Psoas muscle (tissue), 8 donors: ENCODE results near the gene KRT86. TPM values are rescaled to one million over a fixed set of nuclear protein-coding genes. Genes with fewer than 3 reads are reported as not detected.
"Not testable (repeated sequence)": the region's sequence is repeated elsewhere in the genome, so short reads cannot be mapped to it uniquely, and the experiment has no call there.

Experiments
- ATAC-seq, 4 donors: fragments of 200-7000 bp; cut with Tn5 transposase; one replicate each; pipeline ENCODE4 v1.9.1; 2020; ENCODE audit warnings: moderate library complexity in 3 of 4, mild to moderate bottlenecking in 2 of 4
- DNase-seq, 2 donors: peaks; one replicate each; pipeline ENCODE4 v3.0.0-alpha.2; 2020
- H3K27ac ChIP-seq: fragments of 200-600 bp; one replicate; pipeline ENCODE4 v1.8.0; 2022
- H3K27me3 ChIP-seq, 3 donors: fragments of 200-600 bp in 1 of 3; one replicate each; pipeline versions ENCODE4 v1.6.1 to v1.8.0; 2013 to 2022; ENCODE audit warnings: low read length in 2 of 3, mild to moderate bottlenecking in 2 of 3, moderate library complexity in 1 of 3; ENCODE audit not compliant: insufficient read depth in 3 of 3
- H3K36me3 ChIP-seq, 2 donors: fragments of 200-600 bp in 1 of 2; one replicate each; pipeline versions ENCODE4 v1.6.1 to v1.8.0; 2013 to 2022; ENCODE audit warnings: low read depth in 1 of 2, mild to moderate bottlenecking in 1 of 2, moderate library complexity in 1 of 2; ENCODE audit not compliant: insufficient read depth in 1 of 2
- H3K4me1 ChIP-seq: fragments of 200-600 bp; one replicate; pipeline ENCODE4 v1.8.0; 2022
- H3K4me3 ChIP-seq: fragments of 200-600 bp; one replicate; pipeline ENCODE4 v1.8.0; 2022; ENCODE audit warnings: mild to moderate bottlenecking
- H3K9me3 ChIP-seq: fragments of 200-600 bp; one replicate; pipeline ENCODE4 v1.8.0; 2022
- WGBS, 3 donors: extraction: QIAGEN DNeasy Blood & Tissue Kit; methylation state at CpG; one replicate each; pipeline versions ENCODE4 v1.1.6 to v1.1.7; 2013; 5-methylcytosine and 5-hydroxymethylcytosine counted together
- intact Hi-C, 2 donors: fragments of 100-400 bp; cut with DNase I; formaldehyde crosslinking; loops; one replicate each; pipeline versions ENCODE4 v1.11.0 to v1.14.2; 2022
- polyA plus RNA-seq, 3 donors: library from polyadenylated mRNA; stranded (reverse); fragments of 200-250 nt; gene quantifications; one replicate each; pipeline ENCODE4 v1.2.3, GENCODE V29; 2013
- total RNA-seq, 4 donors: library from RNA; stranded (reverse); fragmentation: NEBNext Ultra II Directional in 2 of 4; extraction: Animal tissue kit (Norgen Biotek cat#: 25700) in 2 of 4; gene quantifications; one replicate each; pipeline versions ENCODE4 v1.2.1 to v1.2.4, GENCODE V29; 2021 to 2023
- TF ChIP-seq, protein P1 (sequence below): fragments of 200-600 bp; IDR thresholded peaks from one replicate; pipeline ENCODE4 v1.8.0; 2022; ENCODE audit warnings: antibody characterized with exemption
- donor health status: healthy with polysubstance abuse.
- donor health status: DM: no; HTN: no; CAD: no; lungs with moderate emphysema.
- donor health status: Bipolar disorder and iron deficiency.
- donor health status: healthy.
- donor health status: DM: yes; HTN: yes; CAD: no.
- donor health status: DM: no; HTN: no; CAD: no.
- donor health status: DM: no; HTN: no; CAD: no.
- donor health status: DM: yes; HTN: yes; CAD: no.

KRT86 gene
- total and polyA plus RNA-seq, 7 donors, result 0.01 to 0.77 (median 0.05) TPM; not detected in 4

DNA sequence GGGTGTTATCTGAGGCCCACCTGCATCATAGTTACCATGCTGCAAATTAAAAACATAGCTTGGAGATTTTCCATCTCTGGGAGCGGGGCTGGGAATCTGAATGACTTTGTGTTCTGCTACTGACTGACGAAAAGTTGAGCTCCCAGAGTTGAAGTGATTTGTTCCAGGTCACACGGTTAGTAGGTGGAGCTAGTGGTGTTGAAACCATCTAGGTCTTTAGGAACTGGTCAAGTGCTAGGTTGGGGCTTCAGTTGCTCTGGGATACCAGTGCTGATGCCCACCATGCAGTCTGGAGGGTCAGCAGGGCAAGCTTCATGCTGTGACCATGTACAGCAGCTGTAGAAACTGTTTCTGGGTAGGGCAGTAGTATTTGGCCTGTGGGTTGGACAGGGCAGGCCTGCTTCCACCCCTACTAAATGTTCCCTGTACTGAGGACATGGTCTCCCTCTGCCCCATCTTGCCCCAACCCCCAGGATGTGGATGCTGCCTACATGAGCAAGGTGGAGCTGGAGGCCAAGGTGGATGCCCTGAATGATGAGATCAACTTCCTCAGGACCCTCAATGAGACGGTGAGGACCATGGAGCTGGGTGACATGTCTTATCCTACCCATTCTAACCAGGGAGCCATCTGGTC lies 36.1 kb upstream of the KRT86 start:
- TF ChIP-seq, protein P1, sequence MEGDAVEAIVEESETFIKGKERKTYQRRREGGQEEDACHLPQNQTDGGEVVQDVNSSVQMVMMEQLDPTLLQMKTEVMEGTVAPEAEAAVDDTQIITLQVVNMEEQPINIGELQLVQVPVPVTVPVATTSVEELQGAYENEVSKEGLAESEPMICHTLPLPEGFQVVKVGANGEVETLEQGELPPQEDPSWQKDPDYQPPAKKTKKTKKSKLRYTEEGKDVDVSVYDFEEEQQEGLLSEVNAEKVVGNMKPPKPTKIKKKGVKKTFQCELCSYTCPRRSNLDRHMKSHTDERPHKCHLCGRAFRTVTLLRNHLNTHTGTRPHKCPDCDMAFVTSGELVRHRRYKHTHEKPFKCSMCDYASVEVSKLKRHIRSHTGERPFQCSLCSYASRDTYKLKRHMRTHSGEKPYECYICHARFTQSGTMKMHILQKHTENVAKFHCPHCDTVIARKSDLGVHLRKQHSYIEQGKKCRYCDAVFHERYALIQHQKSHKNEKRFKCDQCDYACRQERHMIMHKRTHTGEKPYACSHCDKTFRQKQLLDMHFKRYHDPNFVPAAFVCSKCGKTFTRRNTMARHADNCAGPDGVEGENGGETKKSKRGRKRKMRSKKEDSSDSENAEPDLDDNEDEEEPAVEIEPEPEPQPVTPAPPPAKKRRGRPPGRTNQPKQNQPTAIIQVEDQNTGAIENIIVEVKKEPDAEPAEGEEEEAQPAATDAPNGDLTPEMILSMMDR, result no peak
- no peak for ATAC-seq
- no peaks in the 10 kb centered on the region for H3K9me3 ChIP-seq
- no peak overlapping the region for H3K4me3 ChIP-seq
- intact Hi-C loops, result no loop called here
- 86 to 90% (median 89%) methylated on average over 4 of the region's 4 CpGs for WGBS, 3 donors
- H3K27me3 ChIP-seq, result peaks cover 0 to 16% (median 10%) of the 10 kb centered on the region in 3 donors
- H3K36me3 ChIP-seq, result no peaks in the 10 kb centered on the region
- peaks cover under 1% of the 10 kb centered on the region for H3K4me1 ChIP-seq
- no peak overlapping the region for H3K27ac ChIP-seq
- no peak for DNase-seq

DNA sequence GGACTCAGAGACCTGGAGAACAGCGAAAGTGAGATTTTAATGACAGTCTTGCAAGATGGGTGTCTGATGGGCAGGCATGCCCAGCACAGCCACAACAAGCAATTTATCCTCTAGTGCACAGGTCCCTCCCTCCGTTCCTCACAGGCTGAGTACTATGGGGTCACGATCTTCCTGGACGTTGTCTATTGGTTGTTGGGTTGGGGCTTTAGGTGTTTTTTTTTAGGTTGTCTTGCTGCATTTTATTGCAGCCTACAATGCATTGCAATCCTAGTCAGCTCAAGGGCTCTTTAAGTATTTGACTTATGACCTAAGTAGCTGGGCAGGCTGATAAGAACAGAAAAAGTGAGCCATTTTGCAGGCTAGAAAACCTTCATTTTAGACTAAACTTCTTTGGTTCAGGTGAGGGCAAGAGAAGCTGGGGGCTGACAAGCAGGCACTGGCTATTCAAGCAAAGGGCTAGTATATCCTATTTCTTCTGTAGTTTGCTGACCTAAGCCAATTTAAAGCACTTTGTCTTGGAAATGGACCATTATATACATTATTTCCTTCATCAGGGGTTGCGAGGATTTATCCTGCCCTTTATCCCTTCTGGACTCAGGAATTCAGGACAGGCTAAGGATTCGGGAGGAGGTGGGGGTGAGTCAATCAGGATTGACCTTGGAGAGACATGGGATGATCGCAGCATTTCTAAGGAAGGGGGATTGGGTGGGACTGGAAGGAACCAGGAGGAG lies 35.4 kb upstream of the KRT86 start:
- intact Hi-C loops, result no loop called here
- no peaks in the 10 kb centered on the region for H3K9me3 ChIP-seq
- peaks cover 8% of the 10 kb centered on the region for H3K4me1 ChIP-seq
- peaks cover 0 to 8% (median 5%) of the 10 kb centered on the region in 3 donors for H3K27me3 ChIP-seq
- no peaks in the 10 kb centered on the region for H3K36me3 ChIP-seq
- TF ChIP-seq, protein P1, result no peak
- H3K27ac ChIP-seq, result no peak overlapping the region
- ATAC-seq (no peak), DNase-seq (no peak)
- no peak overlapping the region for H3K4me3 ChIP-seq
- WGBS, 3 donors, result 90 to 95% (median 91%) methylated on average over 7 of the region's 7 CpGs

- 73 to 90% (median 84%) methylated on average over 2 of the region's 2 CpGs for WGBS, 3 donors
- no peak for ATAC-seq
- H3K27me3 ChIP-seq, result peaks cover 0 to 1% (median 1%) of the 10 kb centered on the region in 3 donors
- TF ChIP-seq, protein P1, result no peak
- no peak overlapping the region for H3K27ac ChIP-seq
- DNase-seq, result peak in 1 of 2 donors; percentile 6
- H3K4me3 ChIP-seq, result no peak overlapping the region
- H3K4me1 ChIP-seq, result peaks cover 11% of the 10 kb centered on the region
- intact Hi-C loops, result no loop called here
- H3K36me3 ChIP-seq, result no peaks in the 10 kb centered on the region
- no peaks in the 10 kb centered on the region for H3K9me3 ChIP-seq
Observed at GRCh38 chr12:52239767-52240166, 34.7 kb upstream of the KRT86 start.

DNA sequence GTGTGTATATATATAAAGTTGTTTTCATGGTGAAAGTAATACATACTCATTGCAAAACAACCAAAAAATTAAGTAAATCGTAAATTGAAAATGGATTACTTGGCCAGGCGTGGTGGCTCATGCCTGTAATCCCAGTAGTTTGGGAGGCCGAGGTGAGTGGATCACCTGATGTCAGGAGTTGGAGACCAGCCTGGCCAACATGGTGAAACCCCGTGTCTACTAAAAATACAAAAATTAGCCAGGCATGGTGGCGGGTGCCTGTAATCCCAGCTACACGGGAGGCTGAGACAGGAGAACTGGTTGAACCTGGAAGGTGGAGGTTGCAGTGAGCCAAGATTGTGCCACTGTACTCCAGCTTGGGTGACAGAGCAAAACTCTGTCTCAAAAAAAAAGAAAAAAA lies 34.2 kb upstream of the KRT86 start:
- intact Hi-C loops, H3K9me3 ChIP-seq, H3K27ac ChIP-seq, H3K27me3 ChIP-seq, ATAC-seq, H3K4me3 ChIP-seq, H3K36me3 ChIP-seq: not testable (repeated sequence)
- 90 to 92% (median 91%) methylated on average over 6 of the region's 6 CpGs for WGBS, 3 donors
- peak in 1 of 2 donors; percentile 12 for DNase-seq
- H3K4me1 ChIP-seq, result peaks cover 11% of the 10 kb centered on the region

DNA sequence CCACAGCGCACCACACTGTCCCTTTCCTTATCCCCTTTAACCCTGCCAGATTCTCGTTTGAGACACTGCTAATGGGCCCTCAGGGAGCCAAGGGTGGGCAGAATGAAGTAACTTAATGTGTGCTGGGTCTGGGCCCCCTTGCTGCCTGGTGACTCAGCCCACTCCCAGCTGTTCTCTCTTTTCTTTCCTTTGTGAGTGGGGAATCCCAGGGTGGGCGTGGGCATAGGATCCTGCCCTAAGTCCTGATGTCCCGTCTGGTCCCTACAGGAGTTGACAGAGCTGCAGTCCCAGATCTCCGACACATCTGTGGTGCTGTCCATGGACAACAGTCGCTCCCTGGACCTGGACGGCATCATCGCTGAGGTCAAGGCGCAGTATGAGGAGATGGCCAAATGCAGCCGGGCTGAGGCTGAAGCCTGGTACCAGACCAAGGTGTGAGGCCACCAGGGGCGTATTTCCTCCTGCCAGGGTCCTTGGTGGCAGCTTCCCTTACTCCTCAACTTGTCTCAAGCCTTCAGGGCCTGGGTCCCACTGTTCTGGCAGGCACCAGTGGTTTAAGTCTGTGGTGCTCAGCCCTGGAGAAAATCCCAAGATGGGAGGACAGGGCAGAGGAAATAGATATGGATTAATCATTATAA lies 33.1 kb upstream of the KRT86 start:
- TF ChIP-seq, protein P1, result no peak
- Histone ChIP-seq H3K9me3 (no peaks in the 10 kb centered on the region), H3K36me3 (no peaks in the 10 kb centered on the region), H3K4me1 (peaks cover 12% of the 10 kb centered on the region), H3K27me3 (peaks cover 0 to 1% (median 0%) of the 10 kb centered on the region in 3 donors), H3K4me3 (no peak overlapping the region), H3K27ac (no peak overlapping the region)
- no peak for ATAC-seq
- intact Hi-C loops, result no loop called here
- peak in 1 of 2 donors; percentile 17 for DNase-seq
- WGBS, 3 donors, result 63 to 82% (median 72%) methylated on average over 11 of the region's 11 CpGs
